GM12875 (cell line): ENCODE data around the gene PPFIBP2.

Experiments
- H3K4me3 ChIP-seq: one replicate; pipeline ENCODE4 v1.5.1; 2011; ENCODE audit warnings: low read depth, low read length, control low read depth
- TF ChIP-seq, protein P1 (sequence below): IDR thresholded peaks from 2 replicates; pipeline ENCODE4 v1.5.1; 2011; ENCODE audit warnings: low read depth, mild to moderate bottlenecking, control low read depth, inconsistent platforms, low read length, moderate library complexity, borderline replicate concordance; ENCODE audit not compliant: insufficient read depth

The PPFIBP2 gene

GRCh38 chr11:7595951-7596350 is 82.2 kb downstream of the PPFIBP2 start:
- H3K4me3 ChIP-seq = no peak overlapping the region
- TF ChIP-seq, protein P1, sequence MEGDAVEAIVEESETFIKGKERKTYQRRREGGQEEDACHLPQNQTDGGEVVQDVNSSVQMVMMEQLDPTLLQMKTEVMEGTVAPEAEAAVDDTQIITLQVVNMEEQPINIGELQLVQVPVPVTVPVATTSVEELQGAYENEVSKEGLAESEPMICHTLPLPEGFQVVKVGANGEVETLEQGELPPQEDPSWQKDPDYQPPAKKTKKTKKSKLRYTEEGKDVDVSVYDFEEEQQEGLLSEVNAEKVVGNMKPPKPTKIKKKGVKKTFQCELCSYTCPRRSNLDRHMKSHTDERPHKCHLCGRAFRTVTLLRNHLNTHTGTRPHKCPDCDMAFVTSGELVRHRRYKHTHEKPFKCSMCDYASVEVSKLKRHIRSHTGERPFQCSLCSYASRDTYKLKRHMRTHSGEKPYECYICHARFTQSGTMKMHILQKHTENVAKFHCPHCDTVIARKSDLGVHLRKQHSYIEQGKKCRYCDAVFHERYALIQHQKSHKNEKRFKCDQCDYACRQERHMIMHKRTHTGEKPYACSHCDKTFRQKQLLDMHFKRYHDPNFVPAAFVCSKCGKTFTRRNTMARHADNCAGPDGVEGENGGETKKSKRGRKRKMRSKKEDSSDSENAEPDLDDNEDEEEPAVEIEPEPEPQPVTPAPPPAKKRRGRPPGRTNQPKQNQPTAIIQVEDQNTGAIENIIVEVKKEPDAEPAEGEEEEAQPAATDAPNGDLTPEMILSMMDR = no peak

DNA sequence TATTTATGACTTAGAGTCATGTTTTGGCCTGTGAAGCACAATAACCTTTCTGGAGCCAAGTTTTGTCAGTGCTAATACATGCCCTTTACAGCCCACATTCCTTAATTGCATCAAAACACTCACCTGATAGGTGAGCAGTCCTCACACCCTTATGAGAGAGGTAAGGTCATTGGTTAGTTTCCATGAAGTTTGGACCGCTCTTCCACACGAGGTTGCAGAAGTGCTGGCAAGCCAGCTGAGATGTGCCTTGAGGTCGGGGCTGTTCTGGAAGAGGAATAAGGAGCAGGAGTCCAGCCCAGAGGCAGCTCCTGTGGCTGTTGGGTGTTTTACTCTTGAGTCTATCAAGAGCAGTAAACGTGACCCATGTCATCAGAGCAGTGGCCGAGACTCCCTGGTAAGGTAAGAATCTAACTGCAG is 83.2 kb downstream of the PPFIBP2 start:
- TF ChIP-seq, protein P1 = no peak
- no peak overlapping the region for H3K4me3 ChIP-seq

DNA sequence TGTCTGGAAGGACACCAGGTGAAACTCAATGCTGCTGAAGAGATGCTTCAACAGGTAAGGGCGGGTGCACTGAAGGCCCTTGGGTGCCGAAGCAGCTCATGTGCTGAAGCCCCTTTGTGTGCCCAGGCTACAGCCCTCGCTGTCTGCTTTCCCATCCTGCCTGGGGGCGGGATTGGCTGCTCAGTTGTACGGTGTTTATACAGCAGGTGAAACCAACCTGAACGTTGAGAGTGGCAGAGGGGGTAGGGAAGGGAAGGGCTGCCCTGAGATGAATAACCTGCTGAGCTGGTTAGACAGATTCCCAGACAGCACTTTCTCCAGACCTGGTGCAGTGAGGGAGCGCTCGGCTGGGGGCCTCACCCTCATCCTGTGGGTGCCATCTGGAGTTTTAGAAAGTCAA is 83.8 kb downstream of the PPFIBP2 start:
- TF ChIP-seq, protein P1 = no peak
- H3K4me3 ChIP-seq = no peak overlapping the region

- H3K4me3 ChIP-seq = no peak overlapping the region
- TF ChIP-seq, protein P1 = no peak
Observed at GRCh38 chr11:7599209-7599608, 85.4 kb downstream of the PPFIBP2 start.

- TF ChIP-seq, protein P1 = no peak
- H3K4me3 ChIP-seq = no peak overlapping the region
Observed at GRCh38 chr11:7600205-7600775, 86.5 kb downstream of the PPFIBP2 start.

GRCh38 chr11:7603031-7603781 is 89.4 kb downstream of the PPFIBP2 start:
- TF ChIP-seq, protein P1 = no peak
- no peak overlapping the region for H3K4me3 ChIP-seq
